Heart right ventricle (tissue), 16 donors: ENCODE measurements around the gene LCP1. TPM values are rescaled to one million over a fixed set of nuclear protein-coding genes. Genes with fewer than 3 reads are reported as not detected.

Experiments
- ATAC-seq, 8 donors: fragments of 200-7000 bp; cut with Tn5 transposase; one replicate each; pipeline ENCODE4 v1.9.1; 2020; ENCODE audit warnings: mild to moderate bottlenecking in 8 of 8, moderate library complexity in 8 of 8, moderate number of reproducible peaks in 1 of 8
- DNase-seq, 2 donors: peaks; one replicate each; pipeline ENCODE4 v3.0.0-alpha.2; 2020
- H3K27ac ChIP-seq, 10 donors: fragments of 200-600 bp; sonication (generic) in 2 of 10; one replicate each; pipeline versions ENCODE4 v1.5.0 to v1.8.0; 2020 to 2022; ENCODE audit warnings: mild to moderate bottlenecking in 3 of 10
- H3K27me3 ChIP-seq, 7 donors: fragments of 200-600 bp; one replicate each; pipeline ENCODE4 v1.8.0; 2021 to 2022; ENCODE audit warnings: mild to moderate bottlenecking in 2 of 7
- H3K36me3 ChIP-seq, 9 donors: fragments of 200-600 bp; sonication (generic) in 1 of 9; one replicate each; pipeline versions ENCODE4 v1.5.0 to v1.8.0; 2020 to 2022; ENCODE audit warnings: mild to moderate bottlenecking in 2 of 9
- H3K4me1 ChIP-seq, 9 donors: fragments of 200-600 bp; sonication (generic) in 1 of 9; one replicate each; pipeline versions ENCODE4 v1.5.0 to v1.8.0; 2020 to 2022; ENCODE audit warnings: mild to moderate bottlenecking in 4 of 9
- H3K4me3 ChIP-seq, 10 donors: fragments of 200-600 bp; sonication (generic) in 2 of 10; one replicate each; pipeline versions ENCODE4 v1.5.0 to v1.8.0; 2020 to 2022; ENCODE audit warnings: mild to moderate bottlenecking in 7 of 10, moderate library complexity in 2 of 10
- H3K9me3 ChIP-seq, 11 donors: fragments of 200-600 bp in 10 of 11; sonication (generic) in 2 of 11; one replicate each; pipeline versions ENCODE4 v1.5.0 to v1.8.0; 2013 to 2022; ENCODE audit warnings: mild to moderate bottlenecking in 2 of 11, control low read depth in 1 of 11, moderate library complexity in 1 of 11
- CTCF ChIP-seq, 9 donors: fragments of 200-600 bp; sonication (generic) in 2 of 9; IDR thresholded peaks; one replicate each; pipeline versions ENCODE4 v1.5.0 to v1.8.0; 2021 to 2022; ENCODE audit warnings: antibody characterized with exemption in 9 of 9, mild to moderate bottlenecking in 5 of 9, moderate library complexity in 1 of 9
- WGBS, 2 donors: extraction: QIAGEN DNeasy Blood & Tissue Kit; methylation state at CpG; one replicate each; pipeline ENCODE4 v1.1.7; 2013; ENCODE audit warnings: inconsistent platforms in 1 of 2; 5-methylcytosine and 5-hydroxymethylcytosine counted together
- intact Hi-C, 10 donors: fragments of 100-400 bp; cut with DNase I; formaldehyde crosslinking; loops; one replicate each; pipeline versions ENCODE4 v1.11.1 to v1.14.2; 2022
- polyA plus RNA-seq, 2 donors: library from polyadenylated mRNA; stranded (reverse); fragments of 200-250 nt; gene quantifications; one replicate each; pipeline ENCODE4 v1.2.3, GENCODE V29; 2013
- total RNA-seq, 10 donors: library from RNA; stranded (reverse); fragmentation: NEBNext Ultra II Directional in 3 of 10; extraction: Animal tissue kit (Norgen Biotek cat#: 25700) in 3 of 10; gene quantifications; one replicate each; pipeline versions ENCODE4 v1.2.1 to v1.2.4, GENCODE V29; 2021 to 2023
- donor health status: Arrhythmogenic right ventricular cardiomyopathy.
- donor health status: ischemic (EF 13 %, LVEDD 7.1; RV severe dilation, severe dysfunction).
- donor health status: healthy with polysubstance abuse.
- donor health status: DM: no; HTN: yes; CAD: no.
- donor health status: DM: no; HTN: no; CAD: no.
- donor health status: ischemic (EF 25% LVEDD 6.9; RV normal size, moderate dysfunction).
- donor health status: ischemic (EF 25% LVEDD 5.7; RV mildly dilated, moderate dysfunction).
- donor health status: healthy.
- donor health status: DM: yes; HTN: yes; CAD: no.
- donor health status: Ischemic cardiomyopathy.
- donor health status: ischemic (EF 35%, LVEDD 5.7; RV mildly dilated, moderate dysfunction).
- donor health status: nonischemic (EF 11% LVEDD 7.7; RV severe dilation, severe dysfunction).
- donor health status: DM: yes; HTN: yes; CAD: no.
- donor health status: PGD.
- donor health status: ischemic (EF 29% LVEDD 5.4; RV normal size, mild dysfunction).
- donor health status: nonischemic (EF 23%, LVEDD 6.1; RV moderate dilation, normal function).

LCP1 gene
- total and polyA plus RNA-seq, 12 donors = 3.2 to 127 (median 8.6) TPM

GRCh38 chr13:46113596-46113995 is 68.4 kb downstream of the LCP1 start:
- H3K27me3 ChIP-seq = peaks cover 0 to 11% (median 0%) of the 10 kb centered on the region in 7 donors
- no peaks in the 10 kb centered on the region for H3K36me3 ChIP-seq
- H3K4me3 ChIP-seq = no peak overlapping the region
- H3K9me3 ChIP-seq = no peaks in the 10 kb centered on the region
- no peak for DNase-seq
- no peak for ATAC-seq
- H3K27ac ChIP-seq = no peak overlapping the region
- no peaks in the 10 kb centered on the region for H3K4me1 ChIP-seq
- no peak for TF ChIP-seq CTCF (IDR thresholded peaks at IDR 0.05)
- 56 to 63% methylated on average over 2 of the region's 2 CpGs for WGBS, 2 donors
- intact Hi-C loops = no loop called here

GRCh38 chr13:46111151-46111550 is 70.8 kb downstream of the LCP1 start:
- intact Hi-C loops = no loop called here
- Histone ChIP-seq H3K27me3 (peaks cover 0 to 11% (median 0%) of the 10 kb centered on the region in 7 donors), H3K4me1 (no peaks in the 10 kb centered on the region), H3K36me3 (no peaks in the 10 kb centered on the region), H3K9me3 (no peaks in the 10 kb centered on the region), H3K4me3 (no peak overlapping the region), H3K27ac (no peak overlapping the region)
- ATAC-seq (no peak), DNase-seq (no peak)
- TF ChIP-seq CTCF (IDR thresholded peaks at IDR 0.05) = no peak

- no peak for ATAC-seq
- Histone ChIP-seq H3K4me1 (no peaks in the 10 kb centered on the region), H3K4me3 (no peak overlapping the region), H3K9me3 (no peaks in the 10 kb centered on the region), H3K27me3 (peaks cover 0 to 11% (median 0%) of the 10 kb centered on the region in 7 donors), H3K36me3 (no peaks in the 10 kb centered on the region), H3K27ac (no peak overlapping the region)
- DNase-seq = no peak
- TF ChIP-seq CTCF (IDR thresholded peaks at IDR 0.05) = no peak
- 53 to 74% methylated on average over 4 of the region's 4 CpGs for WGBS, 2 donors
- intact Hi-C loops = no loop called here
Observed at GRCh38 chr13:46109451-46109850, 72.5 kb downstream of the LCP1 start.

- Histone ChIP-seq H3K36me3 (no peaks in the 10 kb centered on the region), H3K27ac (no peak overlapping the region), H3K4me1 (peaks cover 0 to 4% (median 0%) of the 10 kb centered on the region in 9 donors), H3K4me3 (no peak overlapping the region), H3K9me3 (no peaks in the 10 kb centered on the region), H3K27me3 (peaks cover 0 to 7% (median 0%) of the 10 kb centered on the region in 7 donors)
- no peak for ATAC-seq
- no peak for DNase-seq
- WGBS, 2 donors = 51 to 54% methylated on average over 4 of the region's 4 CpGs
- TF ChIP-seq CTCF (IDR thresholded peaks at IDR 0.05) = no peak
- intact Hi-C loops = no loop called here
Observed at GRCh38 chr13:46106839-46107371, 75.1 kb downstream of the LCP1 start.
